ENCODE measurements around the gene SARM1.
"Not testable (repeated sequence)": the region's sequence is repeated elsewhere in the genome, so short reads cannot be mapped to it uniquely, and the experiment has no call there.

SARM1 gene
- total RNA-seq, result 57.9 to 64.5 reads per million in 2 donors

DNA sequence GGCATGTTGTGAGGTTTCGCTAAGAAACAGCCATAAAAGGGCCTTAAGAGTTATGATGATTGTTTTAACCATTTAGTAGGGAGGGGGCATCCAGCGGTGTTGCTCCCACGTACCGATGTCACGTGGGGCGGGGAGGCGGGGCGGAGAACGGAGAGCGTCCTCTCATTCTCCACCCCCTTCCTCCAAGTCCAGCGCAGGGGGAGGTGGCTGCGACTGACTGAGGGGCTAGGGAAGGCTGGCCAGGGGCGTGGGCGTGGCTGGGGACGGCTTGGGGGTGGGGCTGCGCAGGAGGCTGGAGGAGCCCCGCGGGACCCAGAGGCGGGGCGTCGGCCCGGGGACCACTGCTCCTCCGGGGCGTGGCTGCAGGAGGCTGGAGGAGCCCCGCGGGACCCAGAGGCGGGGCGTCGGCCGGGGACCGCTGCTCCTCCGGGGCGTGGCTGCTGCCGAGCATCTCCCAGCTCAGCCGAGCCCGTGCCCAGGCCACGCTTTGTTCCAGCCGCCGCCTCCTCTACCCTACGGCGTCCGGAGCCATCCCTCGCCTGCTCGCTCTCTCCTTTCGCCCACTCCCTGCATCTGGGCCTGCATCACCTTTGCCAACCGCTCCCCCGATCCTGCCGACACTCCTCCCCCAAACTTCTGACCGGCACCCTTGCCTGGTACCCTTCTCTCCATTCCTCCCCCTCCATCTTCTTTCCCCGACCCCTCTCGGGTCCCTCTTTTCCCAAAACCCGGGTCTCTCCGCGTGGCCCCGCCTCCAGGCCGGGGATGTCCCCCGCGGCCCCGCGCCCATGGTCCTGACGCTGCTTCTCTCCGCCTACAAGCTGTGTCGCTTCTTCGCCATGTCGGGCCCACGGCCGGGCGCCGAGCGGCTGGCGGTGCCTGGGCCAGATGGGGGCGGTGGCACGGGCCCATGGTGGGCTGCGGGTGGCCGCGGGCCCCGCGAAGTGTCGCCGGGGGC, at the start of gene SARM1:
TSS of gene SARM1 (plus strand) at position 450 of the 958 bp plus-strand sequence. CDS start at position 789, 339 bp downstream.
- DNase-seq, result peak; percentile 69

DNA sequence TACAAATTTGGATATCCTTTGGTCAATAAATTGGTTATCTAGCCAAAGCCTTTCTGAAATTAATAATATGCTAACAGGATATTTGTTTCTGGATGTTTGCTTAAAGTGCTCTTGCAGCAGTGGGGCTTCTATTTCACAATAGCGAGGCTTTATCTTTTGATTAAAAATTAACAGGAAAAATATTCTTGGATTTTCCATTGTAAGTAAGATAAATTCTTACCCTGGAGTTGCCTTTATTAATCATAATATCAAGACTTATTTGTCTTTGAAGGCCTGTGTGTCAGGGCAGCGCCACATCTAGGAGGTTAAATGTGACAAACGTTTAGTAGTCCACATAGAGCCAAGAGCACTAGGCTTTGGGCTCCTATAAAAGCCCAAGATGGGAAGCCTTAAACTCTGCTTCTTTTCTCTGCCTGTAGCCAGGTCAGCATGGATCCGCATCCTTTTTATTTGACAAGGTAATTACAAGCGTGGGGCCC, 47.2 kb upstream of the SARM1 start:
- DNase-seq, result no peak

DNA sequence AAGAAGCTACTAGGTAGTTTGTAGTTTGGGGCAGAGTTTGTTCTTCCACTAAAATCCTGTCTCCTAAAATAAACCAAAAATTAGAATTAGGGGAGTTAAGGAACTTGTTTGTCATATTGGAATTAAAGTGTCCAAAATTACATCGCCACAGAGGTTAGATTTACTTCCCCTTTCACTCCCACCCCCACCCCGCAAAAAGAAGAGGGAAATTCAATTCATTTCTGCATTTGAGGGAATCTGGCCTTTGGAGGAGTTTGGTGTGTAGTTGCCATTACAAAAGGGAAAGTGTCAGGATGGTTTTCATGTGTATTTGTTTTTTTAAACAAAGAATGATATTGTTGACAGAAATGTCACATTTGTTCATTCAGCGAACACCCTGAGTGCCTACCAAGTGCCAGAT, 46.7 kb upstream of the SARM1 start:
- no peak for DNase-seq

DNA sequence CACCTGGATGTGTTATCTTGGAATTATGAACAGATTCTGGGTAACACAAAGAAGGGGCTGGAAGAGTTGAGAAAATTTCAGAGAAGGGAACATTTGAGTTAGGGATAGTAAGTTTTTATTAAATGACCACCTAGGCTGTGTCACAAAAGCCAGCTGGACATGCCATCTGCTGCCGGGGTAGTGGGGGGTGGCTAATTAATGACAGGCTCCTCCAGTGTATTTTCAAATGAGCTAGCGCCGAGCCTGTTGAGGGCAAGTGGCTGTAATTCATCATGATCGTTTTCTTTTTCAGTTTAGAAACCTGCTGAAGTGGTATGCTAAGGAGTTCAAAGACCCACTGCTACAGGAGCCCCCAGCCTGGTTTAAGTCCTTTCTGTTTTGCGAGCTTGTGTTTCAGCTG, 46.3 kb upstream of the SARM1 start:
- no peak for DNase-seq

DNA sequence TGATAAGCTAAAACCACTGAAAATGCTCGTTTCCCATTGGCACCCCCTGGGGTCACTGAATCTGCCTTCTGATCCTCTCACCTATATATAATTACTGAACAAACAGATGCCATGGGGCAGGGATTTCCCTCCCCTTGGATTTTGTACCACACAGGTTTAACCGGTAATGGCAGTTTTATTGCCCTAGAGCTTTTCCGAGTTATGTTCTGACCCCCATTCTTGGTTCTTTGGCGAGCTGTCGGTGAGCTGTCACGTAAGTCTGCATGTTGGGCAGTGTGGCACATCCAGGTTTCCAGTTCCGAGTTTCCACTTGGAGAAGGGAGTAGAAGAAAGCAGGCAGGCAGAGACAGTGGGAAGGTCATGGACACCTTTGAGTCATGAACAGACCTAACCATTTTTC, 45.4 kb upstream of the SARM1 start:
- DNase-seq, result no peak

DNA sequence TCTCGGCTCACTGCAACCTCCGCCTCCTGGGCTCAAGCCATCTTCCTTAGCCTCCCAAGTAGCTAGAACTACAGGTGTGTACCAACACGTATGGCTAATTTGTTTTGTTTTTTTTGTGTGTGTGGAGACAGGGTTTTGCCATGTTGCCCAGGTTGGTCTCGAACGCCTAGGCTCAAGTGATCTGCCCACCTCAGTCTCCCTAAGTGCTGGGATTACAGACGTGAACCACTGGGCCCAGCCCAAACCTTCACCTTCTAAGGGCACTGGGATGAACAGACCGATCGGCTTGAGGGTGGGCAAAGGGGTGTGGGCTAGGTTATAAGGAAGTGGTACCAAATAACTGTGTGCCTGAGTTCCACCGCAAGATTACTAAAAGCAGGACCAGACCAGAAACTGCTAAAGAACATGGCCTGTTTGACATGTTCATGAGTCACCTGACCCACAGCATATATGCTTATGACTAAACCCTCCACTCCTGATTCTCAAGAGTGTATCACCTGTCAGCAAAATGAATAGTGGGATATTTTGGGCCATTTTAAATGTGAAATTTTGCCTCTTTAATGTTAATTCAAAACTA, 44.4 kb upstream of the SARM1 start:
- DNase-seq, result no peak

DNA sequence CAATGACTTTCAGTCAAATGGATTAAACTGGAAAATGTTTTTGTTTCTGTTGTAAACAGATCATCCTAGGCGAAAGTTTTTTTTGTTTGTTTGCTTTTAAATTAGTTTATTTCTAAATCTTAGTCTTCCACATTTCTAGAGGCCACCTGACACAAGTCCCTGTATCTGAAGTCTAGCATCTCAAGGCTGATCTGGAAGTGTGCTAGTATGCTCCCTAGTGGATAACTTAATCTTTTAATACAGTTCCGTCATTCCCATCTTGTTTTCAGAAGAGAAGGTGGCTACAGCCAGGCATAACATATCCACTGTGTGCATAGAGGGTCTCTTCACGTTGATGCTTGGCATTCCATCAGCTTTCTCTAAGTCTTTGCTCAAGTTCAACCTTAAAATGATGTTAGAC, 43.8 kb upstream of the SARM1 start:
- no peak for DNase-seq

DNA sequence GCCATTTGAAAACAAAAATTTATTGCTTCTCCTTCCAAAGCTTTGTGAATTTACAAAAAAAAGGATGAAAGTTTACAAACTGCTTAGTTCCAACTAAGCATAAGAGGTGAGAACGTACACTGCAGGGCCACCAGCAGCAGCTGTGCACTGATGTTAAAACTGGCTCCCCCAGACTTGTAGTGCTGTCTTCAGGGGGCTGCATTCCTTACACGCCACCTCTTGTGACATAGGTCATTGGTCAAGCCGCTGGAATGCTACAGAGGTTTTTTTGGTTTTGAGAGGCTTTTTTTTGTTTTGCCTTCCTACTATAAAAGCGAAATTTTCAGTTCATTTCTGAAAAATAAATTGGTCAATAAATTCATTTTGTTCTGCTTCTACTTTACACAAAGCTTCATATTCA, 43.2 kb upstream of the SARM1 start:
- no peak for DNase-seq

DNA sequence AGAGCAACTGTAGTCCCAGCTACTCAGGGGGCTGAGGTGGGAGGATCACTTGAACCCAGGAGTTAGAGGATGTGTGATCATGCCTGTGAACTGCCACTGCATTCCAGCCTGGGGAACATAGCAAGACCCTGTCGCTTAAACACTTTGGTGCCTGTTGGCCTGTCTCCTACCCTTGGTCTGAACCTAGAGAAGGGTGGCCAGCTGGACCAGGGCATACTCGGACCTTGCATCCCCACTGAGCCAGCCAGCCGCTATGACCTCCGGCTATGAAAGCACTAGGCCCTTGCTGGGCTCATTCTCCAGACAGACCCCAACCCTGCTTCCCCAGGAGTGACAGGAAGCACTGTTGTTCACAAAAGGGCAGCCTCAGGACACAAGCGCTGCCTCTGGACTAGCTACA, 40.8 kb upstream of the SARM1 start:
- no peak for DNase-seq

DNA sequence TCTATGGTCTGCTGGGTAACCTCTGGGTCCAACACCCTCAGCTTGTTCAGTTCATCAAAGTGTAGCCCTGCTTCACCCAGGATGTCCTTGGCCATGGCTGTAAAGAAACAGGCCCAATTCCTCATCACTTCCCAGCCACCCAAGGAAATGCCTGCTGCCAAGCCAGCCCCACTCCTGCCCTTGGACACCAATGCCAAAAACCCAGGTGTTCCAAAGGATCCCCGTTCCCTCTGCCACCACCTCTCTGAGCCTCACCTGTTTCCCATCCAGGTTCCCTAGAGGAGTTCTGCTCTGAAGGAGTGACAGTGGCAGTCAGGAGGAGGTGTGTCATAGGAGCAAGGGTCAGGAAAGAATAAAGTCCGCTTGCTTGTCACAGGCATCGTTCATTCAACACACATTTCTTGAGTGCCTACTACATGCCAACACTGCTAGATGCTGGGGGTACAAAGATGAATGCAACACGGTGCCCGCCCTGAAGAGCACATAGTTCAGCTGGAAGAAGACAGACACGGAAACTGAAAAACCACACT, 39.5 kb upstream of the SARM1 start:
- no peak for DNase-seq

DNA sequence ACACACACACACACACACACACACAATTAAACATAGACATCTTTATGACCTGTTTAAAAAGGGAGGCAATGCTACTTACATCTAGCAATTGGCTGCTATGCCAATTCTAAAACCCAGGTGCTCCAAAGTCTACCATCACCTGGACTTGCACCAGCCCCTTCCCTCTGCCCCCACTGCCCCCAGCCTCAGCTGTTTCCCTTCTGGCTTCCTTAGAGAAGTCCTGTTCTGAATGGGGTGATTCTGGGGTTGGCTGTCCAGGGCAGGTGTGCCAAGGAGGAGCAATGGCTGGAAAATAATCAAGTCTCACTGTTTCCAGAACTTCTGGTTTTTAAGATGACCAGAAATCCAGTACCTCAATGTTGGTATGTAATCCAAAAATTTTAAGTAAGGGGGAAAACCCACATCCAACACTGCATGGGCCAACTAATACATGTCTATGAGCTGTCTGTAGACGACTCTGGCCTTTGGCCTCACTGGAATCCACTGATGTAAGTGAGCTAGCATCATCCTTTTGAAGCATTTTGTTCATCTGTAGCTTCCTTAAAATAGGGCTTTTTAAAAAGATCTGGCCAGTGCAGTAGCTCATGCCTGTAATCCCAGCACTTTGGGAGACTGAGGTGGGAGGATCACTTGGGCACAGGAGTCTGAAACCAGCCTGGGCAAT, 38.3 kb upstream of the SARM1 start:
- no peak for DNase-seq

DNA sequence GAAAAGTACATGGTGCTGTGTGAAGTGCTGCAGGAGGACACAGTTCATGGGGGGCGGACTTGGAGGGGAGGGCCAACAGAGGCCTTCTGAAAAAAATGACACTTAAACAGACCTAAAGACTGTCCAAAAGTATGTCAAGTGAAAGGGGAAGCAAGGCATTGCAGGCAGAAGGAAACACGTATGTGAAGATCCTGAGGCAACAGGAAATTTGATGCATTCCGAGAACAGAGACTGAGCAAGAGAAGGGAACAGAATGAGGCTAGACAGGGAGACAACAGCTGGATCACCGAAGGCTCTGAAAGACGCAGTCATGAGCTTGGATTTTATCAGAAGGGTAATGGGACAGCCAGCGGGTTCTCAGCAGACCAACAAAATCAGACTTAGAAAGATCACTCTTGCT, 37.3 kb upstream of the SARM1 start:
- DNase-seq, result no peak

DNA sequence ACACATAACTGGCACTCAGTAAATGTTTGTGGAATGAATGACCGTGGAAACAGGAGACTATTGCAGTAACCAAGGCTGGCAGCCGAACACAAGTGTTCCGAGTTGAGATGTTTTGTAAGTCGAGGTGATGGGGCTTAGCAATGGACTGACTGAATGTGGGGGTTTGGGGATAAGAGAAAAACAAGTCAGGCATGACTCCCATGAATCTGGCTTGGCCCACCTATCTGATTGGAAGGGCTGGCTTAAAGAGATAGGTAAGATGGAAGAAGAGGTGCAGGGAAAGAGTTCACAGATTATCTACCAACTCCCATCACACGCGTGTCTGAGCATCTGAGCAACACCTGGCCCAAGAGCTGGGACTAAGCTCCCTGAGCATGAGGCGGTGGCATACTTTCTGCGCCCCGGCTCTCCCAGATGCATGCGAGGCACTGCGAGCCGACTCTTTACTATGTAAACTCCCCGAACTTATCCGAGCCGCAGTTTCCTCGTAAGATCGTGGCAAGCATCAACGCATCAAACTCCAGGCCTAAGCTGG, 36.8 kb upstream of the SARM1 start:
- no peak for DNase-seq

DNA sequence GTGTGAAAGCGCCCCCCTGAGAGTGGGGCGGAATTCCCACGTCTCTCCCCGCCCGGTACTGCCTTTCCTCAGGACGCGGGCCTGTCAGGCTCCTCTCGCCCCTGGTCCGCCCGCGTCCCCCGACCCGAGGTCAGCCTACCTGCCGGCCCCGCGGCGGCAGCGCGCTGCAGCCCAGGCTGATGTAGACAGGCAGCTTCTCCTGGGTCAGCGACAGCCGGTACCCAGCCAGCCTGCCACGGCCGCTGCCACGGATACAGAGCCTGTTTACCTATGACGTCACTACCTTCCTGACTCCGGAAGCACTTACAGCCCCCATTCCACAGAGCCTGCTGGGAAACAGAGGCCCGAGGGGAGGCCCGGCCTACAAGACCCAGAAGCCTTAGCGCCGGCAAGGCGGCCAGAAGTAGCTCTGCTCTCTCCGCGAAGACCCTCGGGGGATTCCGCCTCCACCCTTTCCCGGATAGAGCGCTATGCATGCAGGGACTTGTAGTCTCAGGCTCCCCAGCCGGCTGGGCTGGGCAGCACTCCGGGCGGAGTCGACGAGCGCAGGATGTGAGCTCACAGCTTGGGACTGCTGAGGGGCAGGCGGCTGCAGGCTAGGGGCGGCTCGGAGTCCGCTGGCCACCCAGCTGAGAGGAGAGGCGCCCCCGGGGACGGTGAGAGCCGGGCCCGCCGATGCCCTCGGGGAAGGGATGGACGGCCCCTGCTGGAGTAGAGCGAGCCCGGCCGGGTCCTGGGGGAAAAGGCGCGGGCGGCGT, 36.1 kb upstream of the SARM1 start, which contains the start of the genes IFT20 and TNFAIP1:
TSS of gene IFT20 (minus strand) at position 272 of the 758 bp plus-strand sequence. CDS start 3,487 bp downstream, outside the sequence.
TSS of gene TNFAIP1 (plus strand) at position 561 of the 758 bp plus-strand sequence. CDS start 3,761 bp downstream, outside the sequence.
- DNase-seq, result peak; percentile 85

DNA sequence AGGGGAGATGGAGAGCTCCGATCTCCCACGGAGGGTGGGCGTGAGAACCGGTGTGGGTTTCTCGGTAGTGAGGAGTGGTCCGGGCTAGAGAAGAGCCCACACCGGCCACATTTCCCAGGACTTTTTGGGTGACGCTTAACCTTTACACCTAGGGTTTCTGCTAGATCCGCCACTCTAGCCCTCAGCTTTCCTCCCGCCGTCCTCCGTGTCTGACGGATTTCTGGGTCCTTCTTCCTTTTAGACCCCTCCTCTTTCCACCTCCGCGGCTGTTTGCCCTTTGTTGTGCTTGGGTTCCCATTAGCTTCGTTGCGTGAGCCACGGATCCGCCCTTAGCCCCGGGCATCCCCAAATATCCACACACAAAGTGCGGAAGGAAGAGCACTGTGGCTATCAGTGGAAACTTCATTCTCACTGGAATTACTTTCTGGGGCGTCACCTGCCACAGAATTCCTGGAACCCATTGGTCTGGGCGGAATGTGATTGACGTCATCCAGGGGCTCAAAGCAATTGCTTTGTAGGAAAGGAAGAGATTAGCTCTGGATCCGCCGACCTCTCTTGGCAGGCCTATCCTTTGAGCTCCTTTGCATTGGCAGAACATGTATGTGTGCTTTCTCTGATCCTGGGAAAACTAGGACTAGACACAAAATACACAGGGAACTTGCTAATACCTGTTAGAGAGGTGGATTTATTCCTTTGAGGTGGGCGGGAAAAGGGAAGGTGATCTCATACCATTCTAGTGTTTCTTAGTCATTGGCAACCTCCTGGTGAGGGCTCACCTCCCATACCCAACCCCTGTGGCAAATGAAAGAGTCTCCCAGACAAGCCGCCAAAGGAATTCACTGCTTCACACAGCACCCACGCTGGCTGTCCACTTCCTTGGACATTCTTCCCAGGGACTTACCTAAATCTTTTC, 35.3 kb upstream of the SARM1 start:
- DNase-seq, result no peak

DNA sequence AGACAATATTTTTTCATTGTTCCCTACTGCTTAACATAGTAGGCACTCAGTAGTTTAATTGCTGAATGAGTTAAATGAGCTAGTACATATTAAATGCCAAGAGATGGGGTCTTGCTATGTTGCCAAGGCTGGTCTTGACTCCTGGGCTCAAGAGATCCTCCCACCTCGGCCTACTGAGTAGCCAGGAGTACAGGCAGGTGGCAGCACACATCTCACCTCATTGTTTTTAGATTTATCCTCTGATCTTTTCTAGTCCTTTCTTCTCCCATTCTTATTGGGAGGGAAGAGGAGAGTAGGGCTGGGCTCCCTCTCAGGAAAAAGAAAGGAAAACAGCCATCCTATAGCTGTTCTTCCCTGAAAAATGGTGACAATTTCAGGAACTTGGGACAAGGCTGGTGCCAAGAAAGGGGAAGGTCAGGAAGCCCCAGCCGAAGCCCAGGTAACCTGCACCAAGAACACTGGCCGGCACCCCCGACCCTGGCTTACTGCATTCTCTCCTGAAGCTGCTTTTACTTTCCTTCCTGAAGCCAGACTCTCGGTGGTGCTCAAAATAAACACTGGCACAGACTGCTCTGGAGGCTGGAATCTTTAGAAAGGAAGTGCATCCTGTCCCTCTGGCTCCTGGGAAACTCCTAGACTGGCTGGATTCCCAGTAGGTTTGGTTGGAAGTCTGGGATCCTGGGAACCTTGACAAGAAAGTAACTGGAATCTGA, 33.3 kb upstream of the SARM1 start:
- no peak for DNase-seq

DNA sequence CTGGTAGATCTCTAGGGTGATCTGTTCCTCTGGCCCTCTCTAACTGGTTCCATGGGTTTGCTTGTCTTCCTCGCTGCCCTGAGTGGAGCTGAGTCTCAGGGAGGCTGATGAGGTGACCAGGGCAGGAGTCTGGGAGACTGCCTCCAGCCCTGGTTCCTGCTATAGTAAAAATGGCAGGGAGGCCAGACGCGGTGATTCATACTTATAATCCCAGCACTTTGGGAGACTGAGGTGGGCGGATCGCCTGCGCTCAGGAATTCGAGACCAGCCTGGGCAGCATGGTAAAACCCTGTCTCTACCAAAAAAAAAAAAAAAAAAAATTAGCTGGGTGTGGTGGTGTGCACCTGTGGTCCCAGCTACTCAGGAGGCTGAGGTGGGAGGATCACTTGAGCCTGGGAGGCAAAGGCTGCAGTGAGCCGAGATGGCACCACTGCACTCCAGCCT, 32.7 kb upstream of the SARM1 start:
- DNase-seq, result not testable (repeated sequence)

DNA sequence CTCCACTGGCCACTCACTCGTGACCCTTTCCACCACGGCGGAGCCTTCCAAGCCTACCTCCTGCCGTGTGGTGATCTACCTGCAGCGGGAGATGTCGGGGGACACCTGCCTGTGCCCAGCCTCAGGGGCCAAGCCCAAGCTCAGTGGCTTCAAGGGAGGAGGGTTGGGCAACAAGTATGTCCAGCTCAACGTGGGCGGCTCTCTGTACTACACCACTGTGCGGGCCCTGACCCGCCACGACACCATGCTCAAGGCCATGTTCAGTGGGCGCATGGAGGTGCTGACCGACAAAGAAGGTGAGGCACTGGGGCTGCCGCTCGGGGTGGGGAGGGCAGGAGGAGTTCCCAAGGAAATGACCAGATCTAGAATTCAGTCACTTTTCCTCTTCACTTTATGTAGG, 32.1 kb upstream of the SARM1 start:
- no peak for DNase-seq

DNA sequence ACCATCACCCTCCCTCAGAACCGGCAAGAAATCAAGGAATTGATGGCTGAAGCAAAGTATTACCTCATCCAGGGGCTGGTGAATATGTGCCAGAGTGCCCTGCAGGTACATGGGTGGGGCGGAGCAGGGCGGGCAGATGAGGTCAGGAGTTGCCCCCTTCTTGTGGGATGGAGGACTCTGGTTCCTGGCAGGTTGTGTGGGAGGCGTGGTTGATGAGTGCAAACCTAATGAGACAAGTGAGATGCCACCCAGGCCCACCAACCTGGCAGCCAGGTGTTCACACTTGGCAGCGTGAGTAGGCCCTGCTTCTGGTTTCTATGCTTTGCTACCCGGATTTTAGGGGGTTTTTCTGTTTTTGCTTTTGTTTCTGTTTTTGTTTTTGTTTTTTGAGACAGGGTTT, 31.1 kb upstream of the SARM1 start:
- no peak for DNase-seq

DNA sequence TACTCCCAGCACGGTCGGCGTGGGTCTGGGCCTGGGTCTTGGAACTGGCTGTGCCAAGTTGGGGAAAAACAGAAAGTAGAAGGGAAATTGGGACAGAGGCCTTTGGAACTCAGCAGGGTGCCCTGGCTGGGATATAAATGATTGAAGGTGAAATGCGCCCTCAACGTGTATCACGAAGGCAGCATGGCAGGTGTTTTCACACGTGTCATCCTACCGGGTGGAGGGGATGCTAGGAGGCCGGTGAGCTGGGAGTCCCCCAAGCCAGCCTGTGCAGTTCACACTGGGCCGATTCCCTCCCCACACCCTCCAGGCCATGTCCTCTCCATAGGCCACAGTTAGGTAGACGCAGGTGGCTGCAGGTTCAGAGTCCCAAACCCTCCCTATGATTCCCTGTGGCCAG, 30.0 kb upstream of the SARM1 start:
- DNase-seq, result no peak

Data from activated gamma-delta T cell (primary cell).